Measurements from ENCODE around the gene ATP5PO. TPM values are rescaled to one million over a fixed set of nuclear protein-coding genes. Genes with fewer than 3 reads are reported as not detected.
"Not testable (repeated sequence)": the region's sequence is repeated elsewhere in the genome, so short reads cannot be mapped to it uniquely, and the experiment has no call there.

ATP5PO gene
- total RNA-seq, 2 donors from 2014 or later: 97.0 to 130 TPM

DNA sequence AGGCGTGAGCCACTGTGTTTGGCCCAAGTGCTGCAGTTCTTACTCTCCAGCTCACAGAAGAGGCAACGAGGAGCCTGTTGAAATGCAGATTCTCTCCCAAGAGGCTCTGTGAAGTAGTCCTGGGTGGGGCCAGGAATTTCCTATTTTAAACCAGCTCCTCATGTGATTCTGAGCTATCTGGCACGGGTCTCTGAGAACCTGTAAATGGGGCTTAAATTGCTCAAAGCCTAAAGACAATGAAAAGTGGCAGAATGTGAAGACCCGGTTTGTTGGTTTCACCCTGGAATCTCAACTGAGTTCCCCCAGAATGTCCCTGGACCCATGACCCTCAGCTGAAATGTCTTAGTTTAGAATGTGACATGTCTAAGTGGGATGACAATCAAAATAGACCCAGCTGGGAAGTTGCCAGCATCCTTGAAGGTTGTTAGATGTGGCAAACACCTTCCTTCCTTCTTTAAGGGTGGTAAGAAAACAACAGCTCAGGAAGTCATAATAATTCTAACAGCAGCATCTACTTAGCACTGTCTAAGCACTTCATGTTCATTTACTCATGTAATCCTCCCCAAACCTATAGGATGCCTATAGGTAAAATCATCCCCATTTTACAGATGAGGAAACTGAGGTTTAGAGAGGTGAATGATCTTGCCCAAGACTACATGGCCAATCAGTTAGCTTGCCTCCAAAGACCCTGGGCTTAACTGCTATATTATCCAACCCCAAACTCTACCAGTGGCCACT lies 20.9 kb upstream of the ATP5PO start:
- DNase-seq (ENCODE audit: low spot score) (no peak), ATAC-seq (ENCODE audit: insufficient number of reproducible peaks, low FRiP score, low read depth) (no peak)
- Histone ChIP-seq H3K9me3 (no peaks in the 10 kb centered on the region), H3K27me3 (replicated peaks; ENCODE audit: insufficient read depth) (no peaks in the 10 kb centered on the region), H3K27ac (no peak overlapping the region), H3K4me3 (no peak overlapping the region), H3K36me3 (no peaks in the 10 kb centered on the region), H3K4me1 (ENCODE audit: control insufficient read depth in 1 of 2, low read depth in 2 of 2) (peaks cover 3 to 23% of the 10 kb centered on the region in 2 donors)
- TF ChIP-seq, protein P1, sequence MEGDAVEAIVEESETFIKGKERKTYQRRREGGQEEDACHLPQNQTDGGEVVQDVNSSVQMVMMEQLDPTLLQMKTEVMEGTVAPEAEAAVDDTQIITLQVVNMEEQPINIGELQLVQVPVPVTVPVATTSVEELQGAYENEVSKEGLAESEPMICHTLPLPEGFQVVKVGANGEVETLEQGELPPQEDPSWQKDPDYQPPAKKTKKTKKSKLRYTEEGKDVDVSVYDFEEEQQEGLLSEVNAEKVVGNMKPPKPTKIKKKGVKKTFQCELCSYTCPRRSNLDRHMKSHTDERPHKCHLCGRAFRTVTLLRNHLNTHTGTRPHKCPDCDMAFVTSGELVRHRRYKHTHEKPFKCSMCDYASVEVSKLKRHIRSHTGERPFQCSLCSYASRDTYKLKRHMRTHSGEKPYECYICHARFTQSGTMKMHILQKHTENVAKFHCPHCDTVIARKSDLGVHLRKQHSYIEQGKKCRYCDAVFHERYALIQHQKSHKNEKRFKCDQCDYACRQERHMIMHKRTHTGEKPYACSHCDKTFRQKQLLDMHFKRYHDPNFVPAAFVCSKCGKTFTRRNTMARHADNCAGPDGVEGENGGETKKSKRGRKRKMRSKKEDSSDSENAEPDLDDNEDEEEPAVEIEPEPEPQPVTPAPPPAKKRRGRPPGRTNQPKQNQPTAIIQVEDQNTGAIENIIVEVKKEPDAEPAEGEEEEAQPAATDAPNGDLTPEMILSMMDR (IDR thresholded peaks at IDR 0.05): no peak

DNA sequence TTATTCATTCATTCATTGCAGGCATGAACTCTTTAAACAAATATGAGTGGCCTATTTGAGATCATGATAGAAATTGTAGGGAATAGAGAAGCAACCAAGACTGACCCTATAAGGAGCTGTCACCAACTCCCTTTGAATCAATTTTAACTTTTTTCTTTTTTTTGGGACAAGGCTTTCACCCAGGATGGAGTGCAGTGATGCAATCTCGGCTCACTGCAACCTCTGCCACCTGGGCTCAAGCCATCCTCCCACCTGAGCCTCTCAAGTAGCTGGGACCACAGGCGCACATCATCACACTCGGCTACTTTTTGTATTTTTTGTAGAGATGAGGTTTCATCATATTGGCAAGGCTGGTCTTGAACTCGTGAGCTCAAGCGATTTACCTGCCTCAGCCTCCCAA lies 17.1 kb upstream of the ATP5PO start:
- H3K27me3 ChIP-seq (replicated peaks; ENCODE audit: insufficient read depth): no peaks in the 10 kb centered on the region
- TF ChIP-seq, protein P1 (IDR thresholded peaks at IDR 0.05): no peak
- no peak for ATAC-seq (ENCODE audit: insufficient number of reproducible peaks, low FRiP score, low read depth)
- no peaks in the 10 kb centered on the region for H3K36me3 ChIP-seq
- no peak for DNase-seq (ENCODE audit: low spot score)
- H3K9me3 ChIP-seq: no peaks in the 10 kb centered on the region
- H3K4me3 ChIP-seq: peak overlapping the region; percentile 74
- H3K4me1 ChIP-seq (ENCODE audit: control insufficient read depth in 1 of 2, low read depth in 2 of 2): peaks cover 3 to 23% of the 10 kb centered on the region in 2 donors
- peak overlapping the region in 1 of 2 donors; percentile 12 for H3K27ac ChIP-seq

DNA sequence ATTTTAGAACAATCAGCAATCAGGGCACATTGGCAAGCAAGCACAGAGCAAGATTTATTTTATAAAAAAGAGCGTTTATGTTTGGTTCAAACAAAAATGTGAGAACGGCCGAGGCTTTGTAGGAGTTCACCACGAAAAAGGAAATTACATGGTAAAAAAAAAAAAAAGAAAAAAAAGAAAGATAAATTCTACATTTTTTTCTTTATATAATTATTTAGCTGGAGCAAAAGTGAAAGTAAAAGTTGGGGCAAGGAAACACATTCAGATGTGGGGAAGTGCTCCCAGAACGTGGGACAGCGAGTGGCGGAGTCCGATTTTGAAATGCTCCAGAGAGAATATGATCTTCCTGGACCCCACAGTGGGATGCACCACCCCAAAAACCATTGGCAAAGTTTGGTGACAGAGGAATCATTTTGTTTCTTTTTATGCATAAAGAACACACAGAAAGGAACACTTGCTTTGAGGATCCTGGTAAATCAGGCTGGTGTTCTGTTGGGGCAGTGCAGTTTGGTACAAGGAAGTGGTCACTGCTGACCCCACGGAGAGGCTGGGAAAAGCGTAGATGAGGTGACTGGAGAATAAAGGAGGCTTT lies 16.3 kb upstream of the ATP5PO start:
- TF ChIP-seq, protein P1 (IDR thresholded peaks at IDR 0.05): no peak
- peak overlapping the region; percentile 74 for H3K4me3 ChIP-seq
- H3K27ac ChIP-seq: peak overlapping the region; percentile 12 to 57
- H3K4me1 ChIP-seq (ENCODE audit: control insufficient read depth in 1 of 2, low read depth in 2 of 2): peaks cover 3 to 20% of the 10 kb centered on the region in 2 donors
- H3K36me3 ChIP-seq: no peaks in the 10 kb centered on the region
- DNase-seq (ENCODE audit: low spot score): no peak
- ATAC-seq (ENCODE audit: insufficient number of reproducible peaks, low FRiP score, low read depth): peak; percentile 43
- H3K9me3 ChIP-seq: no peaks in the 10 kb centered on the region
- H3K27me3 ChIP-seq (replicated peaks; ENCODE audit: insufficient read depth): no peaks in the 10 kb centered on the region

DNA sequence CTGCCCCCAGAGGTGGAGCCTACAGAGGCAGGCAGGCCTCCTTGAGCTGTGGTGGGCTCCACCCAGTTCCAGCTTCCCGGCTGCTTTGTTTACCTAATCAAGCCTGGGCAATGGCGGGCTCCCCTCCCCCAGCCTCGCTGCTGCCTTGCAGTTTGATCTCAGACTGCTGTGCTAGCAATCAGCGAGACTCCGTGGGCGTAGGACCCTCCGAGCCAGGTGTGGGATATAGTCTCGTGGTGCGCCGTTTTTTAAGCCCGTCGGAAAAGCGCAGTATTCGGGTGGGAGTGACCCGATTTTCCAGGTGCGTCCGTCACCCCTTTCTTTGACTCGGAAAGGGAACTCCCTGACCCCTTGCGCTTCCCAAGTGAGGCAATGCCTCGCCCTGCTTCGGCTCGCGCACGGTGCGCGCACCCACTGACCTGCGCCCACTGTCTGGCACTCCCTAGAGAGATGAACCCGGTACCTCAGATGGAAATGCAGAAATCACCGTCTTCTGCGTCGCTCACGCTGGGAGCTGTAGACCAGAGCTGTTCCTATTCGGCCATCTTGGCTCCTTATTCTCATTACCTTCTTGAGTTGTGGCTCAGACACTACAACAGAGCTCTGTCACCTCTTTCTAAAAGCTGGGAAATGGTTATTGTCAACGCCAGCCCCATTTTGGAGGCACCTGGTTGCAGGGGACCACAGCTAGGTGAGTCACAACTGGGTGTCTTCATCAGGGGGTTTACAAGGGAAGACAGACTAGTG lies 15.6 kb upstream of the ATP5PO start:
- DNase-seq (ENCODE audit: low spot score); ATAC-seq (ENCODE audit: insufficient number of reproducible peaks, low FRiP score, low read depth); H3K36me3 ChIP-seq; H3K9me3 ChIP-seq; H3K27me3 ChIP-seq (replicated peaks; ENCODE audit: insufficient read depth): not testable (repeated sequence)
- Histone ChIP-seq H3K4me1 (ENCODE audit: control insufficient read depth in 1 of 2, low read depth in 2 of 2) (peaks cover 3 to 14% of the 10 kb centered on the region in 2 donors), H3K4me3 (peak overlapping the region; percentile 74), H3K27ac (peak overlapping the region in 1 of 2 donors; percentile 57)

DNA sequence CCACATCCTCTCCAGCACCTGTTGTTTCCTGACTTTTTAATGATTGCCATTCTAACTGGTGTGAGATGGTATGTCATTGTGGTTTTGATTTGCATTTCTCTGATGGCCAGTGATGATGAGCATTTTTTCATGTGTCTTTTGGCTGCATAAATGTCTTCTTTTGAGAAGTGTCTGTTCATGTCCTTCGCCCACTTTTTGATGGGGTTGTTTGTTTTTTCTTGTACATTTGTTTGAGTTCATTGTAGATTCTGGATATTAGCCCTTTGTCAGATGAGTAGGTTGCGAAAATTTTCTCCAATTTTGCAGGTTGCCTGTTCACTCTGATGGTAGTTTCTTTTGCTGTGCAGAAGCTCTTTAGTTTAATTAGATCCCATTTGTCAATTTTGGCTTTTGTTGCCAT lies 10.6 kb upstream of the ATP5PO start:
- H3K36me3 ChIP-seq; H3K4me1 ChIP-seq (ENCODE audit: control insufficient read depth in 1 of 2, low read depth in 2 of 2); ATAC-seq (ENCODE audit: insufficient number of reproducible peaks, low FRiP score, low read depth); DNase-seq (ENCODE audit: low spot score); H3K27ac ChIP-seq; H3K4me3 ChIP-seq; H3K27me3 ChIP-seq (replicated peaks; ENCODE audit: insufficient read depth); H3K9me3 ChIP-seq: not testable (repeated sequence)

DNA sequence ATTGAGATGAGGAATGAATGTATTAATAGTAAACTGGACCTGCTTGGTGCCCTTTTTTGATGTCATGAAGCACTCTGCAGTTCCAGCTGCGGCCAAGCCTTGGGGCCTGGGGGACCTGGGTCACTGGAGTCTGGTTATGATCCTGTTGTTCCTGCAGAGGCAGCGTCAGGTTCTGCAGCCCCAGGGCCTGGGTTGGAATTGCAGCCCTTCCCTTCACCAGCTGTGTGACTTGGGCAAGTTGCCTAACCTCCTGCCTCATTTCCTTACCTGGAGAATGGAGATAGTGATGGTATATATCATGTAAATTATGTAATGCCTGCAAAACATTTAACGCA lies 9.1 kb upstream of the ATP5PO start:
- H3K27me3 ChIP-seq (replicated peaks; ENCODE audit: insufficient read depth): no peaks in the 10 kb centered on the region
- H3K36me3 ChIP-seq: no peaks in the 10 kb centered on the region
- TF ChIP-seq, protein P1 (IDR thresholded peaks at IDR 0.05): no peak
- peaks cover 2 to 8% of the 10 kb centered on the region in 2 donors for H3K4me1 ChIP-seq (ENCODE audit: control insufficient read depth in 1 of 2, low read depth in 2 of 2)
- H3K9me3 ChIP-seq: no peaks in the 10 kb centered on the region
- H3K4me3 ChIP-seq: no peak overlapping the region
- ATAC-seq (ENCODE audit: insufficient number of reproducible peaks, low FRiP score, low read depth) (no peak), DNase-seq (ENCODE audit: low spot score) (no peak)
- no peak overlapping the region for H3K27ac ChIP-seq
